Endothelial cell of umbilical vein (primary cell): ENCODE results near the gene MAF. TPM values are rescaled to one million over a fixed set of nuclear protein-coding genes. Genes with fewer than 3 reads are reported as not detected.

Experiments used
- BruUV-seq: library from RNA; stranded (reverse); fragments of 400-500 nt; replicated peaks from 2 replicates; lab custom pipeline; 2021; lab: Mats Ljungman, UMichigan
- CTCF ChIA-PET: fragments of 300-600, 350-600 bp; sonication (Branson Sonifier 250); formaldehyde crosslinking; loops from one replicate; lab custom pipeline; 2021; ENCODE audit warnings: antibody characterized with exemption, inconsistent platforms; lab: Charles Lee
- POLR2A ChIA-PET: fragments of 300-600, 350-600 bp; sonication (Branson Sonifier 250); formaldehyde crosslinking; loops from one replicate; lab custom pipeline; 2021; ENCODE audit warnings: antibody characterized with exemption, inconsistent platforms; lab: Charles Lee
- DNase-seq: peaks from one replicate; pipeline ENCODE4 v3.0.0-alpha.2; 2011; ENCODE audit warnings: low read depth, low spot score
- FAIRE-seq: peaks from 2 replicates; lab custom pipeline; 2011; peaks lifted over from hg19 to GRCh38; lab: Jason Lieb, UNC
- H2AFZ ChIP-seq: 2 replicates; pipeline ENCODE4 v1.6.0; 2012; ENCODE audit warnings: low read depth, low read length, control low read depth, inconsistent platforms
- H3K27ac ChIP-seq: 2 replicates; pipeline ENCODE4 v1.5.1; 2011; ENCODE audit warnings: low read depth, mild to moderate bottlenecking, control low read depth, low read length, moderate library complexity; ENCODE audit not compliant: insufficient read depth
- H3K27me3 ChIP-seq, 2 experiments: 2 replicates each; pipeline versions ENCODE4 v1.6.0 to v1.6.1; 2011; ENCODE audit warnings: low read length in 2 of 2, mixed read lengths in 1 of 2; ENCODE audit not compliant: control insufficient read depth in 2 of 2, insufficient read depth in 2 of 2
- H3K36me3 ChIP-seq, 2 experiments: 2 replicates in 1 of 2; 3 replicates in 1 of 2; pipeline ENCODE4 v1.5.1; 2011; ENCODE audit warnings: low read length in 2 of 2, mild to moderate bottlenecking in 1 of 2, moderate library complexity in 1 of 2; ENCODE audit not compliant: control insufficient read depth in 2 of 2, insufficient read depth in 2 of 2; ENCODE audit errors: extremely low read depth in 1 of 2
- H3K4me1 ChIP-seq: 3 replicates; pipeline ENCODE4 v1.5.1; 2011; ENCODE audit warnings: mild to moderate bottlenecking, low read length; ENCODE audit not compliant: control insufficient read depth, insufficient read depth; ENCODE audit errors: extremely low read depth
- H3K4me2 ChIP-seq: 2 replicates; pipeline ENCODE4 v1.6.1; 2011; ENCODE audit warnings: low read length, control low read depth, mixed read lengths; ENCODE audit not compliant: insufficient read depth
- H3K4me3 ChIP-seq, 3 experiments: fragments of 200-600 bp in 1 of 3; sonication (generic), shearing (Covaris generic) in 1 of 3; replicated peaks in 1 of 3; 2 replicates each; pipeline ENCODE4 v1.5.1; 2011 to 2016; ENCODE audit warnings: control low read depth in 3 of 3, low read length in 3 of 3, mild to moderate bottlenecking in 2 of 3, inconsistent platforms in 1 of 3, low read depth in 1 of 3, moderate library complexity in 1 of 3; ENCODE audit not compliant: insufficient read depth in 1 of 3
- H3K79me2 ChIP-seq: 2 replicates; pipeline ENCODE4 v1.6.0; 2012; ENCODE audit warnings: low read length, inconsistent platforms; ENCODE audit not compliant: control insufficient read depth, insufficient read depth
- H3K9ac ChIP-seq: replicated peaks from 2 replicates; pipeline ENCODE3; 2011; ENCODE audit warnings: low read length, control low read depth; ENCODE audit not compliant: insufficient read depth; ENCODE audit errors: extremely low read depth
- H3K9me1 ChIP-seq: replicated peaks from 3 replicates; pipeline ENCODE4 v1.6.0; 2011; ENCODE audit warnings: mild to moderate bottlenecking, low read length; ENCODE audit not compliant: control insufficient read depth, insufficient read depth; ENCODE audit errors: extremely low read depth
- H3K9me3 ChIP-seq: replicated peaks from 2 replicates; pipeline ENCODE4 v1.5.1; 2012; ENCODE audit warnings: low read length, inconsistent platforms; ENCODE audit not compliant: control insufficient read depth, insufficient read depth
- H4K20me1 ChIP-seq: replicated peaks from 2 replicates; pipeline ENCODE3; 2011; ENCODE audit warnings: mild to moderate bottlenecking, low read length; ENCODE audit not compliant: control insufficient read depth, insufficient read depth; ENCODE audit errors: extremely low read depth
- EZH2 ChIP-seq: IDR thresholded peaks from 2 replicates; pipeline ENCODE4 v1.6.1; 2012; ENCODE audit warnings: borderline replicate concordance, low read depth, mild to moderate bottlenecking, moderate library complexity, low read length, inconsistent platforms; ENCODE audit not compliant: severe bottlenecking
- FOS ChIP-seq: IDR thresholded peaks from 2 replicates; pipeline ENCODE4 v1.6.1; 2011; ENCODE audit warnings: mild to moderate bottlenecking, low read length, moderate library complexity, borderline replicate concordance; ENCODE audit not compliant: insufficient read depth
- MYC ChIP-seq: IDR thresholded peaks from one replicate; pipeline ENCODE4 v1.6.1; 2011; ENCODE audit warnings: mild to moderate bottlenecking, low read depth, low read length
- POLR2A ChIP-seq: IDR thresholded peaks from 2 replicates; pipeline ENCODE4 v1.6.1; 2012; ENCODE audit warnings: low read depth, mild to moderate bottlenecking, control low read depth, low read length
- POLR2AphosphoS5 ChIP-seq: IDR thresholded peaks from 2 replicates; pipeline ENCODE4 v1.6.1; 2012; ENCODE audit warnings: low read depth, mild to moderate bottlenecking, control low read depth, low read length, moderate library complexity; ENCODE audit not compliant: insufficient read depth
- dilution Hi-C: fragments of 300-500 bp; cut with MboI; formaldehyde crosslinking; loops from one replicate; pipeline ENCODE4 v1.15.0; 2019; ENCODE audit warnings: low sequenced_read_pairs; ENCODE audit not compliant: extremely low pct_ligation_motif_present
- intact Hi-C: fragments of 100-400 bp; cut with micrococcal nuclease; formaldehyde crosslinking; loops from one replicate; pipeline ENCODE4 v1.10.0; 2022
- polyA plus RNA-seq, 4 experiments: library from polyadenylated mRNA; depleted of rRNA in 3 of 4; stranded (reverse) in 3 of 4; unstranded in 1 of 4; fragments of >200 nt; gene quantifications; 2 replicates each; pipeline versions ENCODE4 v1.2.1 to v1.2.3, GENCODE V29; 2011 to 2012; ENCODE audit warnings: missing spikeins in 1 of 4
- total RNA-seq: library from RNA; stranded (reverse); gene quantifications from 2 replicates; pipeline ENCODE4 v1.2.3, GENCODE V29; 2021

The MAF gene
- total and polyA plus RNA-seq, 2 donors (not counting 3 experiments of a cell fraction or from before 2014, with no cell fraction given), result 0.04 to 0.33 TPM

DNA sequence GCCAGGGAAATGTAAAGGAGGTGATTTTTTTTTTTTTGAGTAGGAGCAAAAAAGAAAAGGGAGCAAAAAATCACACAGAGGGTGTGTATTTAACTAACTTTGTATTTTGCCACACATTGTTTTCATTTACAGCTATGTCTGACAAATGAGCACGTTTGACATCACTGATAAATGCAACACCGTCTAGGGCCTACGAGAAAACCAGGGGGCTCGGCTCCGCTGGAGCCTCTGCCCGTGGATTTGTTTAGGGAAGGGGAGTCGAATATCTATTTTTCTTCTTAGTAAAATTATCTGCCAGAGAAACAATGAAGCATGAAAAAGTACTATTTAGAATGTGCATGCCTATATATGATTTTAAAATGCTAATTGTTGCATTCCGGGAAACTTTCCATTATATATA lies 6.8 kb downstream of the MAF start:
- ChIA-PET CTCF (no interaction called here), POLR2A (no interaction called here)
- no peak for DNase-seq
- no peaks in the 10 kb centered on the region for H3K4me1 ChIP-seq
- H3K79me2 ChIP-seq, result no peaks in the 10 kb centered on the region
- no peaks in the 10 kb centered on the region for H4K20me1 ChIP-seq
- dilution Hi-C loops (no loop called here), intact Hi-C loops (no loop called here)
- no TSS peak for BruUV-seq
- H3K9me1 ChIP-seq, result no peaks in the 10 kb centered on the region
- H3K27me3 ChIP-seq, result peaks cover 6 to 15% of the 10 kb centered on the region in 2 experiments
- H3K9ac ChIP-seq, result no peak overlapping the region
- no peaks in the 10 kb centered on the region for H3K36me3 ChIP-seq
- FAIRE-seq, result no peak
- no peaks in the 10 kb centered on the region for H3K9me3 ChIP-seq
- H3K4me3 ChIP-seq, result no peak overlapping the region
- no peak overlapping the region for H3K4me2 ChIP-seq
- TF ChIP-seq EZH2 (no peak), MYC (no peak), POLR2AphosphoS5 (no peak), POLR2A (no peak)
- no peak overlapping the region for H2AFZ ChIP-seq
- H3K27ac ChIP-seq, result no peak overlapping the region

DNA sequence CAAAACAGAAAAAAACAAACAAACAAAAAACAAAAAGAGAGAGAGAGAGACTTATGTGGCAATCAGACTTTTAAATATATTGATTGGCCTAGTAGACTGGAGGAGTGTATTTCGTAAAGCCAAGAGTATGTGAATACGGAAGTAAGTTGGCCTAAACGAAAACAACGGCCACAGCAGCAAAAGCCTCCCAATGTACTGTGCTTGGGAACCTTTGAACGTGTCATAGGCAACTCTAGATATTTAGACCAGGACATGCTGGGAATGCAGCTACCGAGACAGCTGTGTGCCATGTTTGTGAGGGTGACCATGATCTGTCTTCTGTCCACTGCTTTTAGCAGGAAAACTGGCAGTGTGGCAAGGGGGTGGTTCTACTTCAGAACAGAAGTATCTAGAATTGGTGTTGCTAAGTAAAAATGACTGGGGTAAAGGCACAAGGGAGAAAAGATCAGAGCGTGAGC lies 7.4 kb downstream of the MAF start:
- CTCF ChIA-PET, result no interaction called here
- H3K4me3 ChIP-seq, result no peak overlapping the region
- intact Hi-C loops, result no loop called here

More for the DNA sequence above, 7.4 kb downstream of the MAF start:
- DNase-seq (no peak), FAIRE-seq (no peak)
- H3K4me2 ChIP-seq, result no peak overlapping the region
- TF ChIP-seq FOS, result no peak
- no peak overlapping the region for H3K27ac ChIP-seq
- dilution Hi-C loops, result no loop called here
- POLR2A ChIA-PET, result no interaction called here
- H3K79me2 ChIP-seq, result no peaks in the 10 kb centered on the region
- no peak overlapping the region for H2AFZ ChIP-seq
- peaks cover 4 to 9% of the 10 kb centered on the region in 2 experiments for H3K27me3 ChIP-seq
- no peaks in the 10 kb centered on the region for H3K36me3 ChIP-seq
- H3K9me3 ChIP-seq, result no peaks in the 10 kb centered on the region
- no peak overlapping the region for H3K9ac ChIP-seq
- H4K20me1 ChIP-seq, result no peaks in the 10 kb centered on the region
- H3K4me1 ChIP-seq, result no peaks in the 10 kb centered on the region
- no TSS peak for BruUV-seq
- no peaks in the 10 kb centered on the region for H3K9me1 ChIP-seq
